T-cell (primary cell): ENCODE results near the gene SMG6. TPM values are rescaled to one million over a fixed set of nuclear protein-coding genes. Genes with fewer than 3 reads are reported as not detected.
"Not testable (repeated sequence)": the region's sequence is repeated elsewhere in the genome, so short reads cannot be mapped to it uniquely, and the experiment has no call there.

Source experiments
- ATAC-seq, 4 experiments: fragments of 200-7000 bp in 3 of 4; fragments of 150-1000 bp in 1 of 4; cut with Tn5 transposase; replicated peaks in 1 of 4; 1 replicate in 3 of 4; 2 replicates in 1 of 4; pipeline ENCODE4 v1.10.0; 2021; ENCODE audit warnings: moderate library complexity in 3 of 4, mild to moderate bottlenecking in 2 of 4, moderate number of reproducible peaks in 1 of 4
- CTCF ChIA-PET, 2 donors: fragments of 300-600 bp; sonication (Branson Sonifier 250); formaldehyde crosslinking; loops; one replicate each; lab custom pipeline; 2022; ENCODE audit warnings: antibody characterized with exemption in 2 of 2; lab: Charles Lee
- POLR2A ChIA-PET, 2 donors: fragments of 300-600 bp; sonication (Branson Sonifier 250); formaldehyde crosslinking; loops; one replicate each; lab custom pipeline; 2022; ENCODE audit warnings: antibody characterized with exemption in 2 of 2; lab: Charles Lee
- DNase-seq, 35 experiments: peaks; one replicate each; pipeline versions ENCODE4 v3.0.0 to v3.0.0-alpha.2; 2013 to 2023
- H3K27ac ChIP-seq: one replicate; pipeline ENCODE4 v1.5.1; 2013; ENCODE audit warnings: low read length
- H3K27me3 ChIP-seq, 2 experiments: replicated peaks in 1 of 2; 1 replicate in 1 of 2; 2 replicates in 1 of 2; pipeline versions ENCODE4 v1.6.1 to v1.7.0; 2013; ENCODE audit warnings: low read length in 1 of 2, mixed read lengths in 1 of 2; ENCODE audit not compliant: control insufficient read depth in 2 of 2, insufficient read depth in 2 of 2; ENCODE audit errors: extremely low read depth in 1 of 2
- H3K36me3 ChIP-seq, 2 donors: 1 replicate in 1 of 2; 2 replicates in 1 of 2; pipeline versions ENCODE4 v1.6.1 to v1.7.0; 2013; ENCODE audit warnings: low read length in 1 of 2; ENCODE audit not compliant: control insufficient read depth in 2 of 2, insufficient read depth in 1 of 2; ENCODE audit errors: extremely low read depth in 1 of 2
- H3K4me1 ChIP-seq, 2 experiments: 1 replicate in 1 of 2; 2 replicates in 1 of 2; pipeline versions ENCODE4 v1.6.1 to v1.7.0; 2013; ENCODE audit warnings: low read length in 2 of 2, mixed read lengths in 1 of 2; ENCODE audit not compliant: insufficient read depth in 2 of 2, control insufficient read depth in 1 of 2; ENCODE audit errors: extremely low read depth in 1 of 2
- H3K4me3 ChIP-seq, 2 donors: 1 replicate in 1 of 2; 2 replicates in 1 of 2; pipeline versions ENCODE4 v1.5.1 to v1.7.0; 2013; ENCODE audit warnings: mild to moderate bottlenecking in 2 of 2, low read length in 1 of 2, moderate library complexity in 1 of 2; ENCODE audit not compliant: control insufficient read depth in 1 of 2; ENCODE audit errors: extremely low read depth in 1 of 2
- H3K9me3 ChIP-seq: 2 replicates; pipeline ENCODE4 v1.7.0; 2013
- H3K27ac Mint-ChIP-seq, 2 donors: one replicate each; pipeline ENCODE4 v1.8.0; 2020 to 2021; ENCODE audit warnings: mild to moderate bottlenecking in 2 of 2, mixed read lengths in 2 of 2
- H3K27me3 Mint-ChIP-seq, 2 donors: one replicate each; pipeline ENCODE4 v1.8.0; 2021 to 2022; ENCODE audit warnings: mixed read lengths in 2 of 2
- H3K36me3 Mint-ChIP-seq: one replicate; pipeline ENCODE4 v1.8.0; 2021; ENCODE audit warnings: mixed read lengths
- H3K4me1 Mint-ChIP-seq, 3 donors: one replicate each; pipeline ENCODE4 v1.8.0; 2020 to 2022; ENCODE audit warnings: mixed read lengths in 3 of 3, mild to moderate bottlenecking in 1 of 3
- H3K4me3 Mint-ChIP-seq, 3 donors: one replicate each; pipeline ENCODE4 v1.8.0; 2020 to 2022; ENCODE audit warnings: mild to moderate bottlenecking in 3 of 3, mixed read lengths in 3 of 3, moderate library complexity in 3 of 3
- H3K9me3 Mint-ChIP-seq, 3 donors: one replicate each; pipeline ENCODE4 v1.8.0; 2020 to 2022; ENCODE audit warnings: mixed read lengths in 3 of 3
- WGBS: methylation state at CpG from one replicate; pipeline ENCODE4 v1.1.5; 2013; ENCODE audit warnings: missing lambda C conversion rate; ENCODE audit not compliant: insufficient coverage; 5-methylcytosine and 5-hydroxymethylcytosine counted together
- total RNA-seq, 35 experiments: library from RNA in 6 of 35; stranded (reverse) in 6 of 35; fragments of 120-200 nt in 1 of 35; gene quantifications; one replicate each; pipeline versions ENCODE4 v1.2.1 to v1.2.4 and lab custom pipeline; 2013 to 2026

The SMG6 gene
- total RNA-seq, 5 donors from 2014 or later (not counting 1 experiment from before 2014, with no cell fraction given): 42.7 to 55.4 (median 45.9) TPM

GRCh38 chr17:2202996-2203575, 100.5 kb downstream of the SMG6 start:
- Histone ChIP-seq H3K4me1 (peaks cover 3 to 7% of the 10 kb centered on the region in 2 experiments), H3K9me3 (no peaks in the 10 kb centered on the region), H3K27me3 (no peaks in the 10 kb centered on the region), H3K27ac (peak overlapping the region; percentile 17), H3K4me3 (no peak overlapping the region), H3K36me3 (peaks cover 0 to 7% of the 10 kb centered on the region in 2 donors)
- H3K4me3 Mint-ChIP-seq: peak overlapping the region in 2 of 3 donors; percentile 17 to 34
- H3K27ac Mint-ChIP-seq: peak overlapping the region; percentile 73 to 83
- DNase-seq (no peak), ATAC-seq (peak in 3 of 4 experiments; percentile 19 to 47 (median 23))
- CTCF ChIA-PET: interaction anchor here in 1 of 2 donors (1.0 kb wide), 1 partner anchor 42 kb away, joined by 5 read pairs; no protein-coding TSS in a partner anchor
- H3K27me3 Mint-ChIP-seq: no peaks in the 10 kb centered on the region
- peaks cover 17% of the 10 kb centered on the region for H3K36me3 Mint-ChIP-seq
- POLR2A ChIA-PET: no interaction called here
- whole genome bisulfite sequencing: 76% methylated on average over 3 of the region's 3 CpGs
- no peaks in the 10 kb centered on the region for H3K9me3 Mint-ChIP-seq
- peaks cover 21 to 35% (median 28%) of the 10 kb centered on the region in 3 donors for H3K4me1 Mint-ChIP-seq

- POLR2A ChIA-PET: interaction anchor here in 1 of 2 donors (0.6 kb wide), 1 partner anchor 409 kb away, joined by 5 read pairs; no protein-coding TSS in a partner anchor
- H3K27ac ChIP-seq: peak overlapping the region; percentile 17
Observed at GRCh38 chr17:2202302-2202995, 101.1 kb downstream of the SMG6 start.

GRCh38 chr17:2199386-2199785, 104.2 kb downstream of the SMG6 start:
- H3K27me3 ChIP-seq, DNase-seq, ATAC-seq, H3K36me3 ChIP-seq, H3K27me3 Mint-ChIP-seq, H3K9me3 Mint-ChIP-seq, H3K9me3 ChIP-seq, H3K27ac ChIP-seq, H3K27ac Mint-ChIP-seq, H3K4me3 ChIP-seq, CTCF ChIA-PET, POLR2A ChIA-PET, H3K4me3 Mint-ChIP-seq: not testable (repeated sequence)
- peaks cover 37 to 50% (median 41%) of the 10 kb centered on the region in 3 donors for H3K4me1 Mint-ChIP-seq
- peaks cover 3 to 11% of the 10 kb centered on the region in 2 experiments for H3K4me1 ChIP-seq
- WGBS: 86% methylated on average over 2 of the region's 8 CpGs
- peaks cover 28% of the 10 kb centered on the region for H3K36me3 Mint-ChIP-seq

More at GRCh38 chr17:2202302-2202995, 101.1 kb downstream of the SMG6 start:
- Histone ChIP-seq H3K27me3 (no peaks in the 10 kb centered on the region), H3K4me1 (peaks cover 3 to 7% of the 10 kb centered on the region in 2 experiments), H3K9me3 (no peaks in the 10 kb centered on the region), H3K36me3 (peaks cover 0 to 7% of the 10 kb centered on the region in 2 donors), H3K4me3 (no peak overlapping the region)
- Mint-ChIP-seq H3K4me3 (peak overlapping the region in 2 of 3 donors; percentile 34 to 51), H3K27ac (peak overlapping the region; percentile 73 to 83), H3K27me3 (no peaks in the 10 kb centered on the region), H3K9me3 (no peaks in the 10 kb centered on the region), H3K4me1 (peaks cover 21 to 35% (median 28%) of the 10 kb centered on the region in 3 donors), H3K36me3 (peaks cover 17% of the 10 kb centered on the region)
- CTCF ChIA-PET: no interaction called here
- ATAC-seq: peak; percentile 32 to 79 (median 46)
- no peak for DNase-seq
- 81% methylated on average over 3 of the region's 5 CpGs for WGBS

- Histone ChIP-seq H3K4me3 (no peak overlapping the region), H3K4me1 (peaks cover 3 to 13% of the 10 kb centered on the region in 2 experiments), H3K27me3 (no peaks in the 10 kb centered on the region), H3K36me3 (no peaks in the 10 kb centered on the region), H3K27ac (no peak overlapping the region), H3K9me3 (no peaks in the 10 kb centered on the region)
- no peaks in the 10 kb centered on the region for H3K9me3 Mint-ChIP-seq
- whole genome bisulfite sequencing: 100% methylated on average over 1 of the region's 6 CpGs
- ChIA-PET POLR2A (interaction anchor here in 1 of 2 donors (0.7 kb wide), 1 partner anchor 65 kb away, joined by 9 read pairs; no protein-coding TSS in a partner anchor), CTCF (interaction anchor here in 1 of 2 donors (0.7 kb wide), 1 partner anchor 9 kb away, joined by 6 read pairs; no protein-coding TSS in a partner anchor)
- DNase-seq: no peak
- H3K27me3 Mint-ChIP-seq: no peaks in the 10 kb centered on the region
- H3K36me3 Mint-ChIP-seq: peaks cover 28% of the 10 kb centered on the region
- H3K27ac Mint-ChIP-seq: no peak overlapping the region
- no peak overlapping the region for H3K4me3 Mint-ChIP-seq
- ATAC-seq: no peak
- peaks cover 42 to 50% (median 43%) of the 10 kb centered on the region in 3 donors for H3K4me1 Mint-ChIP-seq
Observed at GRCh38 chr17:2198927-2199326, 104.7 kb downstream of the SMG6 start.

GRCh38 chr17:2197271-2197670, 106.3 kb downstream of the SMG6 start:
- H3K4me3 Mint-ChIP-seq: no peak overlapping the region
- H3K27me3 Mint-ChIP-seq: no peaks in the 10 kb centered on the region
- WGBS: 91% methylated on average over 4 of the region's 6 CpGs
- Histone ChIP-seq H3K27ac (no peak overlapping the region), H3K36me3 (no peaks in the 10 kb centered on the region), H3K9me3 (no peaks in the 10 kb centered on the region), H3K4me1 (peaks cover 13 to 21% of the 10 kb centered on the region in 2 experiments), H3K4me3 (no peak overlapping the region), H3K27me3 (no peaks in the 10 kb centered on the region)
- ChIA-PET POLR2A (no interaction called here), CTCF (no interaction called here)
- ATAC-seq (no peak), DNase-seq (no peak)
- peaks cover 33% of the 10 kb centered on the region for H3K36me3 Mint-ChIP-seq
- H3K27ac Mint-ChIP-seq: no peak overlapping the region
- peaks cover 45 to 48% (median 45%) of the 10 kb centered on the region in 3 donors for H3K4me1 Mint-ChIP-seq
- no peaks in the 10 kb centered on the region for H3K9me3 Mint-ChIP-seq

GRCh38 chr17:2195729-2196128, 107.9 kb downstream of the SMG6 start:
- Histone ChIP-seq H3K4me3 (no peak overlapping the region), H3K4me1 (peaks cover 17 to 28% of the 10 kb centered on the region in 2 experiments), H3K27me3 (no peaks in the 10 kb centered on the region), H3K9me3 (no peaks in the 10 kb centered on the region), H3K27ac (no peak overlapping the region), H3K36me3 (no peaks in the 10 kb centered on the region)
- no peak overlapping the region for H3K4me3 Mint-ChIP-seq
- DNase-seq: no peak
- ChIA-PET POLR2A (no interaction called here), CTCF (no interaction called here)
- ATAC-seq: peak in 2 of 4 experiments; percentile 33 to 47
- H3K4me1 Mint-ChIP-seq: peaks cover 43 to 52% (median 48%) of the 10 kb centered on the region in 3 donors
- H3K36me3 Mint-ChIP-seq: peaks cover 30% of the 10 kb centered on the region
- peak overlapping the region; percentile 65 to 71 for H3K27ac Mint-ChIP-seq
- 53% methylated on average over 4 of the region's 6 CpGs for WGBS
- no peaks in the 10 kb centered on the region for H3K27me3 Mint-ChIP-seq
- no peaks in the 10 kb centered on the region for H3K9me3 Mint-ChIP-seq
